Stimulated activated effector memory CD8-positive, alpha-beta T cell treated with anti-CD3 and anti-CD28 coated beads, Interleukin-12 subunit alpha, Interleukin-12 subunit beta, amount 100 ng/mL, for 72 hours (primary cell): ENCODE results near the gene FGD4.

Source experiments
- ATAC-seq: fragments of 150-1000 bp; cut with Tn5 transposase; 2 replicates; pipeline ENCODE4 v1.10.0; 2021
- DNase-seq, 2 donors: peaks; one replicate each; pipeline ENCODE4 v3.0.0; 2021 to 2022; ENCODE audit warnings: low spot score in 2 of 2
- H3K27ac Mint-ChIP-seq: one replicate; pipeline ENCODE4 v1.8.0; 2022; ENCODE audit warnings: mild to moderate bottlenecking, mixed read lengths
- H3K36me3 Mint-ChIP-seq: one replicate; pipeline ENCODE4 v1.8.0; 2022; ENCODE audit warnings: mild to moderate bottlenecking, mixed read lengths
- H3K4me1 Mint-ChIP-seq: one replicate; pipeline ENCODE4 v1.8.0; 2022; ENCODE audit warnings: mixed read lengths
- H3K4me3 Mint-ChIP-seq: one replicate; pipeline ENCODE4 v1.8.0; 2022; ENCODE audit warnings: mild to moderate bottlenecking, mixed read lengths
- H3K9me3 Mint-ChIP-seq: one replicate; pipeline ENCODE4 v1.8.0; 2022; ENCODE audit warnings: mixed read lengths

Gene FGD4

DNA sequence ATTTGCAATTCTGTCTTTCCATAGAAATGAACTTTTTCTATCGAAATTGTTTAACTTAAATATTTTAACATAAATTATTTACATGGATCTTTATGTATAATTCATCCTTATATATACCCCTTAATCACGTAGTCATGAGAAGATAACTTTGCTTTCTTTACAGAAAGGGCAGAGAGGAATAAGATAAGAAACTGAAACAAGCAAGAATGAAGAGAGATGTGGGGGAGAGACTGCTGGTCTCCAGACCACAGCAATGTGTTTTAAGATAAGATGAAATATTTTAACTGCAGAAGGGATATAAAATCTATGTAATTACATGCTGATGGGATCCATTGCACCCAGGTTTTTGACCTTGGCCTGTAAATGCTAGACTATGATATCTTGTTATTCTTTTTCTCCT is 245.1 kb downstream of the FGD4 start:
- no peaks in the 10 kb centered on the region for H3K9me3 Mint-ChIP-seq
- no peak overlapping the region for H3K4me3 Mint-ChIP-seq
- no peak overlapping the region for H3K27ac Mint-ChIP-seq
- DNase-seq (no peak), ATAC-seq (no peak)
- no peaks in the 10 kb centered on the region for H3K36me3 Mint-ChIP-seq
- H3K4me1 Mint-ChIP-seq: no peaks in the 10 kb centered on the region

DNA sequence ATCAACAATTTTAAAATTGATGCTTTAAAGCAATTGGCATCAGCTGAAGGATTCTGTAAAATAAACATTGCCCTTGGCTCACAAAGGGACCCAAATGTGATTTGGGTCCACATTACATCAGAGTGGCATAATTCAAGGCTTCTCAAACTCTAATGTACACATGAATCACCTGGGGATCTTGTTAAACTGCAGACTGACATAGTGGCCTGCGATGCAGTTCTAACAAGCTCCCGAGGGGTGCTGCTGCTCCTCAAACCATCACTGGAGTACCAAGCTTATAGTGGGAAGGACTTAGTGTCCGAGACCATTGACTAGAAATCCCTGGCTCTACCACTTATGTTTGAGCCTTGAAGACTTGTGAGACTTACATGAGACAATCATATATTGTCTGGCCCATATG is 247.9 kb downstream of the FGD4 start:
- Mint-ChIP-seq H3K4me3 (no peak overlapping the region), H3K4me1 (no peaks in the 10 kb centered on the region), H3K9me3 (no peaks in the 10 kb centered on the region), H3K36me3 (no peaks in the 10 kb centered on the region), H3K27ac (no peak overlapping the region)
- DNase-seq: no peak
- no peak for ATAC-seq

DNA sequence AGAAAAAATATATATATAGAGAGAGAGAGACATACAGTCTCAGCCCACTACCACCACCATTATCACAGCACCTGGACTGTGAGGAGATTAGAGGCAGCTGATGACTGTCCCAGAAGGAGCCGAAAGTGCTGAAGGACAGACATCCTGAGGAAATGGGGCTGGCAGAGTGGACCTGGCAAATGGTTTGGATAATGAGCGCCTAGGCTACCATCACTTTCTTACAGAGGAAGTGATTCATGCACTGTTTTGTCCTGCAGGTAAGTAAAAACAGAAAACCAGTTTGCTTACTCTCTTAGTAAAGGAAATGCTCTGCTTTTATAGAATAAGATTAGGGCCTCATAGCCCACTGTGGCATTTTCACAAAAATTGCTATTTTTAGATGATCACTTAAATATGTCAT is 251.2 kb downstream of the FGD4 start:
- no peak for DNase-seq
- Mint-ChIP-seq H3K4me3 (no peak overlapping the region), H3K4me1 (no peaks in the 10 kb centered on the region), H3K27ac (no peak overlapping the region), H3K36me3 (no peaks in the 10 kb centered on the region), H3K9me3 (no peaks in the 10 kb centered on the region)
- no peak for ATAC-seq

DNA sequence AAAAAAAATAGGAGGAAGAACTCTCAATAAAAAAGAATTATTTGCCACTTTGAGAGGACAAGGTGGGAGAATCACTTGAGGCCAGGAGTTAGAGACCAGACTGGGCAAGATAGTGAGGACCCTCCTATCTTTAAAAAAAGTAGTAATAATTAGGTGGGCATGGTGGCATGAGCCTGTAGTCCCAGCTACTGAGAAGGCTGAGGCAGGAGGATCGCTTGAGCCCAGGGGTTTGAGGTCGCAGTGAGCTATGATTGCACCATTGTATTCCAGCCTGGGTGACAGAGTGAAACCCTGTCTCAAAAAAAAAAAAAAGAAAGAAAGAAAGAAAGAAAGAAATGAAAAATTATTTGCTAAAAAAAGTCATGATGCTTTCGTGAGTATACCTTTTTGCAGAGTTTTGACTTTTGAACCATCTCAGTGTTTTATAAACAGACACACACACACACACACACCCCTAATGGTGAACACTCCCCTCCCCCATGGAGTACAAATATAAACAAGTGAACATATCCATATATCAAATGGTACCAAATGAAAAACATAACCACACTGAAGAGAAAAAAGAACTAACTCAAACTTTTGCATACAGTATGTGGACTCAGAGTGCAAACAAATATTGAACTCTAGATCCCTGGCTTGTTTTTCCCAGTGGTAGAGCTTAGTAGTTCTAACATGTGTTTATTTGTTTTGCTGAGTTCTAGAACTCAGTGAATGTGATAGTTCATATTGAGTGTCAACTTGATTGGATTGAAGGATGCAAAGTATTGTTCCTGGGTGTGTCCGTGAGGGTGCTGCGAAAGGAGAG is 252.0 kb downstream of the FGD4 start:
- no peak overlapping the region for H3K4me3 Mint-ChIP-seq
- no peaks in the 10 kb centered on the region for H3K9me3 Mint-ChIP-seq
- ATAC-seq: no peak
- no peak for DNase-seq
- H3K4me1 Mint-ChIP-seq: no peaks in the 10 kb centered on the region
- no peak overlapping the region for H3K27ac Mint-ChIP-seq
- H3K36me3 Mint-ChIP-seq: no peaks in the 10 kb centered on the region

DNA sequence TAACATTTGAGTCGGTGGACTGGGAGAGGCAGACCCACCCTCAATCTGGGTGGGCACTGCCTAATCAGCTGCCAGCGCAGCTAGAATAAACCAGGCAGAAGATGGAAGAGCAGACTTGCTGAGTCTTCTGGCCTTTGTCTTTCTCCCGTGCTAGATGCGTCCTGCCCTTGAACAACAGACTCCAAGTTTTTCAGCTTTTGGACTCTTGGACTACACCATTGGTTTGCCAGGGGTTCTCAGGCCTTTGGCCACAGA is 252.5 kb downstream of the FGD4 start:
- no peak overlapping the region for H3K4me3 Mint-ChIP-seq
- DNase-seq: no peak
- H3K36me3 Mint-ChIP-seq: no peaks in the 10 kb centered on the region
- no peaks in the 10 kb centered on the region for H3K9me3 Mint-ChIP-seq
- no peak overlapping the region for H3K27ac Mint-ChIP-seq
- ATAC-seq: no peak
- no peaks in the 10 kb centered on the region for H3K4me1 Mint-ChIP-seq

DNA sequence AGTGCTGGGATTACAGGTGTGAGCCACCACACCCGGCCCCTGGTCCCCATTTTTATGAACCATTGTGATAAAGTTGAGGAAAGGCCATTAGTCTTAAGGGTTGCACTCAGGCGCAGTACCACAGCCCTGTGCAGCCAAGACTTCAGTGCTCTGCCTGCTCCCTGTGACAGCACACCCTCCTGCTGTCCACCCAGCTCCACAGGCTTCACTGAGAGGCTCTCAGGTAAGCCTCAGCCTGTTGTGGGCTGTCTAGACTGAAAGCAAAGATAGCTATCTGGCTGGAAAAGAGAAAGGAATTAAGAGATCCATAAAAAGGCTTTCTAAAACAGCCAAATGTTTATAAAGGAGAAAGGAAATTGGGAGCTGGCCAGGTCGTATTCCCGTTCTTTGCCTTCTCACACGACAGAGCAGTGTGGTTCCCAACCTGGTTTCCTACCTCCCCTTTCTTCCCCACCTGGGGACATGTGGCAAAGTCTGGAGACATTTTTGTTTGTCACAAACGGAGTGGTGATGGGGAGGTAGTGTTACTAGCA is 260.6 kb downstream of the FGD4 start:
- H3K9me3 Mint-ChIP-seq: no peaks in the 10 kb centered on the region

DNA sequence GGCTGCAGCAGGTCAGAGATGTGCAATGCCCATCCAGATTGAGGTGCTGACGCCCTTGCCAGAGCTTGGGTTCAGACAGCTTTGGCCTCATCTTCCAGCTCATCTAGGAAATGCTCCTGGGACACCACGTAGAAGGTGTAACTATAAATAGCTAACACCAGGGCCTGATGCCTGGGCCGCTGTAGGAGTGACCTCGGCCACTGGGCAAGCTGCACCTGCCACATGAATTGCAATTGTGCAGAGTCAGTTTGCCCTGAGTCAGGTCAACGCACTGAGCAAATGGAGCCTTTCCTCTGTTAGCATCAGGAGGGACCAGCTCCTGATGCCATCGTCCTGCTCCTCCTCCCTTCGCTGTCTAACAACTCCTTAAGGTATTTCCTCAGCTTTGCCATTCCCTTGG is 262.3 kb downstream of the FGD4 start:
- Mint-ChIP-seq H3K9me3 (no peaks in the 10 kb centered on the region), H3K36me3 (no peaks in the 10 kb centered on the region), H3K27ac (no peak overlapping the region), H3K4me1 (no peaks in the 10 kb centered on the region), H3K4me3 (no peak overlapping the region)
- ATAC-seq: no peak
- no peak for DNase-seq

More for the DNA sequence above, 260.6 kb downstream of the FGD4 start:
- ATAC-seq (peak; percentile 39), DNase-seq (no peak)
- H3K36me3 Mint-ChIP-seq: no peaks in the 10 kb centered on the region
- no peaks in the 10 kb centered on the region for H3K4me1 Mint-ChIP-seq
- no peak overlapping the region for H3K4me3 Mint-ChIP-seq
- H3K27ac Mint-ChIP-seq: no peak overlapping the region

DNA sequence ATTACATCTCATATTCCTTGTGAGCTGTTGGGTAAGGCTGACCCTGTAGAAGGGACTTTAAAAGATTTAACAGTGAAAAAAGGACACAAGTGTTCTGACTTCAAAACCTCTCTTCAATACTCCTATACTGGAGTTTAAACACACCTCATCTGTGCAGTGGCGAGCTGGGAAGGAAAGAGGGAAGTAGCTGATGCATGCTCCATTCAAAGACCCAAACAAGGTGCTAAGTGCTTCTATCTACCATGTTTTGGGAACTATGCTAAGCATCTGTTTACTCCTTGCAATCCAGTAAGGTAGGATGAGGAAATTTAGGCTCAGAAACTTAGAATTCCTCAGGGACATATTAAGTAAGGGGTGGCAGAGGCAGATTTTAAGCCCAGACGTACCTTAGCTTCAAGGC is 263.3 kb downstream of the FGD4 start:
- H3K27ac Mint-ChIP-seq: no peak overlapping the region
- H3K9me3 Mint-ChIP-seq: no peaks in the 10 kb centered on the region
- no peak overlapping the region for H3K4me3 Mint-ChIP-seq
- ATAC-seq (no peak), DNase-seq (no peak)
- no peaks in the 10 kb centered on the region for H3K4me1 Mint-ChIP-seq
- H3K36me3 Mint-ChIP-seq: no peaks in the 10 kb centered on the region

DNA sequence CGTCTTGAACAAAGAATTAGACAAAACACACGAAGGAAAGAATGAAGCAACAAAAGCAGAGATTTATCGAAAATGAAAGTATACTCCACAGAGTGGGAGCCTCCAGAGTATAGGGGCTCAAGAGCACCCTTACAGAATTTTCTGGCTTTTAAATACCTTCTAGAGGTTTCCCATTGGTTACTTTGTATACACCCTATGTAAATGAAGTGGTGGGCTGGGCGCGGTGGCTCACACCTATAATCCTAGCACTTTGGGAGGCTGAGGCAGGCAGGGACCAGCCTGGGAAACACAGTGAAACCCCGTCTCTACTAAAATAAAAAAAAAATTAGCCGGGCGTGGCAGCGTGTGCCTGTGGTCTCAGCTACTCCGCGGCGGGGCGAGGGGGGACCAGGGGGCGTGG is 266.7 kb downstream of the FGD4 start:
- Mint-ChIP-seq H3K4me1 (no peaks in the 10 kb centered on the region), H3K27ac (no peak overlapping the region), H3K4me3 (peak overlapping the region; percentile 17), H3K9me3 (no peaks in the 10 kb centered on the region), H3K36me3 (no peaks in the 10 kb centered on the region)
- ATAC-seq (no peak), DNase-seq (no peak)

DNA sequence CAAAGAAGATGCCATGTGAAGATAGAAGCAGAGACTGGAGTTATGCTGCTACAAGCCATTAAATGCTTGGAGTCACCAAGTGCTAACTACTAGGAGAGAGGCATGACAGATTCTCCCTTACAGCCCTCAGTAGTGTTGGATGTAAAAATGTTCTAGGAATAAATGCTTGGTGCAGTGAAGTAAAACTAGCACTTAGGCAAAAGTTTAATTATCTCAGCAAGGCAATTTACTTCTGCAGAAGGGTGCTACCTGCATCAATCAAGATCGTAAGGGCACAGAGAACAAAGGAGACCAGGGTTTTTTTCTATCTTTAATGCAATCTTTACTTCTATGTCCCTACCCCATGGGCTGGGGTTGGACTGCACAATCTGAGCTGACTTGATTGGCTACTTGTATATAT is 270.2 kb downstream of the FGD4 start:
- no peaks in the 10 kb centered on the region for H3K36me3 Mint-ChIP-seq
- H3K27ac Mint-ChIP-seq: no peak overlapping the region
- H3K4me3 Mint-ChIP-seq: no peak overlapping the region
- H3K4me1 Mint-ChIP-seq: no peaks in the 10 kb centered on the region
- no peaks in the 10 kb centered on the region for H3K9me3 Mint-ChIP-seq
- ATAC-seq: no peak
- no peak for DNase-seq

DNA sequence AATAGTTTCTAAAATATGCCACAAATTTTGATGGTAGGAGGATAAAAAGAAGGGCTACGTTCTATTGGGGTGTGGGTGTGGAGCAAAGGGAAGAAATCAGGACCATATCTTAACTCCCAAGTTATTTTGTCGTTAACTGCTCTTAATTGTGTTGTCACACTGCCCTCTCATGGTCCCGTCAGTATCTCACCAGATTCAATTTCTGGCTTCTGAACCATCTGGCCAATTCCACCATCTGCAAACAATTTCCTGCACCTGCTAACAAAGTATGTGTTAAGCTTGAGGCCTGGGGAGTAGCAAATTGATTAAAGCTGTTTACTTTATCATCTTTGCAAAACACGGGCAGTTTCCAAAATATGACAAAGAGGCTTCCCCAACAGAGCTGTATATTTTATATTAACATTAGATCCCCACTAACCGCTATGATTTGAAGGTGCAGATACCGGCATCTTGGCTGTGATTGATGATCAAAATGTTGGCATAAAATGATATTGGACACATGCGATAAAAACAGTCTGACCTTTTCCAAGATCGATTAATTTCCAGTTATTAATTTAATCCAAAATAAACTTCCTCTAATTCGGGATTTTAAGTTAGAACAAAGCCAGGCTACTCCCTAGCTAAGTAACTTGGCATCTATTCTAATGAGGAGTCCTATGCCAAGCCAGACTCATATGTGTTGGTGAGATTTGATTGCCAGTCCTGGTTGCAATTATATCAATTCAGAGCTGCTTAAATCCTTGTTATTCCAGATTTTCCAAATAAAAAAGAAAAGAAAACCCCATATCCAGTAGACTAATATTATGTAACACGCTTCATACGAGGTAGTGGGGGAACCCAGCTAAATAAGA is 272.8 kb downstream of the FGD4 start:
- Mint-ChIP-seq H3K4me3 (no peak overlapping the region), H3K36me3 (no peaks in the 10 kb centered on the region), H3K9me3 (no peaks in the 10 kb centered on the region), H3K27ac (no peak overlapping the region), H3K4me1 (no peaks in the 10 kb centered on the region)
- DNase-seq: no peak
- no peak for ATAC-seq

DNA sequence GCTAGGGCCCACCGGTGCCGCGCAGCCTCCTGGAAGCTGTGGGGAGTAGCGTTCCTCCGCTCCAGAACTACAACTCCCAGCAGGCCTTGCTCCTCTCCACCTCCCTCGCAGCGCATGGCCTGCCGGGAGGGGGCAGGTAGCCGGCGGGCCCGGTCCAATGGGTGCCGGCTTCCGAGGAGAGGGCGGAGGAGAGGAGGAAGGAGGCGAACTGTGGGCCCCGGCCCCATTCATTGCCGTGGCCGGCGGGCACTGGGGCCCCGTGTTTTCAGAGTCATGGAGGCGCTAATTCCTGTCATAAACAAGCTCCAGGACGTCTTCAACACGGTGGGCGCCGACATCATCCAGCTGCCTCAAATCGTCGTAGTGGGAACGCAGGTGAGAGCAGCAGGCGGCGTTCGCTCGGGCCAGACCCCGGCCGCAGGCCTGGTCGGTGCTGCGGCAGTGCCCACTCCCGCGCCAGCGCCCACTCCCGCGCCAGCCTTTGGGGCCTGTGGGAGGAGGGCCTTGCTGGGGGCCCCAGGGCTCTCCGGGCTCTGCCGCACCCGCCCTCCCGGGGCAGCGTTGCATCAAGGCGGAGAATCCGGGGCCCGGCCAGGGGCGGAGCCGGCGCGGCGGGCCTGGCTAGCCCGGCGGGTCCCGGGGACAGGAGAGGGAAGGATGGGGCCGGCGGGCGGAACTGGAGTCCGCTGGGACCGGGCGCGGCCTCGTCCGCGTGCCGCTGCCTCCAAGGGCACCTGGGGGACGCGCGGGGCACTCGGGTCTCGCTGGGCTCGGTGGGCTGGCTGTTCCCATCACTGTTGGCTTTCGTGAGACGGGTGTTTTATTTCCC is 279.9 kb downstream of the FGD4 start, which contains the start of gene DNM1L:
DNM1L (plus strand) TSS at position 211 of the 829 bp plus-strand sequence; CDS start at position 274, 63 bp downstream.
- DNase-seq (peak; percentile 82 to 94), ATAC-seq (peak; percentile 99)
- Mint-ChIP-seq H3K4me1 (peaks cover 23% of the 10 kb centered on the region), H3K27ac (peak within 1 kb of the TSS; percentile 90), H3K9me3 (no peaks in the 10 kb centered on the region), H3K4me3 (peak within 1 kb of the TSS; percentile 84), H3K36me3 (peaks cover 15% of the 10 kb centered on the region)

DNA sequence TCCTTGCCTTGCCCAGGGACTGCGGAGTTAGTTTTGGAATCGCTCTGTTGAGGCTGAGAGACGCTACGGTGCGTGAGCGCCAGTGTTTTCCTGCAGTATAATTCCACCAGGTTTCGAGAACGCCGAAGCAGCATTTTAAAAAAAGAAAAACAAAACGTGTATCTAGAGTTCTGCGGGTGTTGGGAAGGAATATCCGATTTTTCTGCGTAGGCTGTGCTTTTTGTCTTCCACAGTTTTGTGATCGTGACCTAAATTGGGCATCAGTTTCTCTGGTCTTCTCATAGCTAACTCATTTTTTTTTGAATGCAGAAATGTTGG is 280.5 kb downstream of the FGD4 start:
- Mint-ChIP-seq H3K4me3 (peak overlapping the region; percentile 84), H3K4me1 (peaks cover 23% of the 10 kb centered on the region), H3K27ac (peak overlapping the region; percentile 90), H3K9me3 (no peaks in the 10 kb centered on the region), H3K36me3 (peaks cover 21% of the 10 kb centered on the region)
- ATAC-seq (no peak), DNase-seq (no peak)

DNA sequence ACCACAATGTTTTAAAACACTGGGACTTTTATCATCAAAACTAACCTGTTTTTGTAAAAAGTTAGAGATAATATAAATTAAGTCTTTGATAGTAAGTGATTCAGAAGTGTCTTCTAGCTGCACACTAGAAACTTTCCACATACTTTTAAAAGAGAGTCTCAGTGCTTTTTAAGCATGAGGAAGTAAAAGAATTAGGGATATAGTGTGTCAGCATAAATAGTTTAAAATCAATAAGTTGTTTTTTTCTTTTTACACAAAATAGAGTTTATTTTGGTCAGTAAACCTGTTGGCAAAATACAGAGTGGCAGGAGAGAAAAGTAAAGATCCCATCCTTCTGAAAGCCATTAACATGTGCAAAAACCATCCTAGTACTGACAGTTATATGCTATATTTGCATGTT is 281.4 kb downstream of the FGD4 start:
- H3K4me3 Mint-ChIP-seq: peak overlapping the region; percentile 84
- peaks cover 30% of the 10 kb centered on the region for H3K36me3 Mint-ChIP-seq
- H3K27ac Mint-ChIP-seq: peak overlapping the region; percentile 90
- H3K4me1 Mint-ChIP-seq: peaks cover 27% of the 10 kb centered on the region
- DNase-seq: no peak
- H3K9me3 Mint-ChIP-seq: no peaks in the 10 kb centered on the region
- ATAC-seq: no peak

DNA sequence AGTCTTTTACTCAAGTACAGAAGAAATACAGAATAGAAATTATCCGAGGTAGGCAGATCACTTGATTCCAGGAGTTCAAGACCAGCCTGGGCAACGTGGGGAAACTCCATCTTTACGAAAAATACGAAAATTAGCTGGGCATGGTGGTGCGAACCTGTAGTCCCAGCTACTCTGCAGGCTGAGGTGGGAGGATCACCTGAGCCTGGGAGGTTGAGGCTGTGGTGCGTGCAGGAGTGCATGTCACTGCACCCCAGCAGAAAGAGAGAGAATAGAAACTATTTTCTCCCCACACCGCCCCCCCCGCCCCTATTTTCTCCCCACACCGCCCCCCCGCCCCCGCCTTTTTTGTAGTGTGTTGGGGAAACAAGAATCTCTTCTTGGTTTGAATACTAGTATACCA is 281.9 kb downstream of the FGD4 start:
- no peak for ATAC-seq
- H3K36me3 Mint-ChIP-seq: peaks cover 35% of the 10 kb centered on the region
- no peak overlapping the region for H3K4me3 Mint-ChIP-seq
- peak in 1 of 2 donors; percentile 13 for DNase-seq
- no peaks in the 10 kb centered on the region for H3K9me3 Mint-ChIP-seq
- H3K27ac Mint-ChIP-seq: no peak overlapping the region
- peaks cover 28% of the 10 kb centered on the region for H3K4me1 Mint-ChIP-seq
